ENCODE measurements around the gene ST7.

The ST7 gene

DNA sequence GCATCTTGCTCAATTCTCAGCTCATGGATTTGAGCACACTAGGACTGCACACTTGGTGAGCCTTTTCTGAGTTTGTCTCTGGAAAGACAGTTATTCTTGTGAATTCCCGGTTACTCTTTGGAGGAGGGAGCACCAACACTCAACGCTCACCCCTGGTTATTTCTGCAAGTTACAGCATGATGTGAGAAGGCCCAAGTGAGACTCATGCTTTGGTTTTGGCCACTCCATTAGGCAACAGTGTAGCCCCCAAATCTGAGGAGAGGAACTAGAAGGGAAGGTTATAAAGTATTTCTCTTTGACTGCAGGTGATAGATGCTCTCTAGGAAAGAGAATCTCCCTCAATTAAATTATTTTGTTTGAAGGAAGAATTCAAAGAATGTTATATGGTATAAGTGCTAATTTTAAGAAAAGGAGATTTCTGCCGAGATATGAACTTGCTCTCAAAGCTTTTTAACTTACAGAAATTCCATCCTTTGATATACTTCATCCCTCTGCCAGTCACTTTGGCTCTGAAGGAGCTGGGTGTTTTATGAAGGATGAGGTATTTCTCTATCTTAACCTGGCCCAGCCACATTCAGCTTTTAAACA is 186.2 kb downstream of the ST7 start:
- Mint-ChIP-seq H3K4me1 (ENCODE audit: low read depth) (peaks cover 7% of the 10 kb centered on the region), H3K9me3 (no peaks in the 10 kb centered on the region), H3K4me3 (no peak overlapping the region), H3K27me3 (no peaks in the 10 kb centered on the region), H3K27ac (no peak overlapping the region), H3K36me3 (ENCODE audit: low read depth) (peaks cover 16% of the 10 kb centered on the region)
- DNase-seq, result no peak

DNA sequence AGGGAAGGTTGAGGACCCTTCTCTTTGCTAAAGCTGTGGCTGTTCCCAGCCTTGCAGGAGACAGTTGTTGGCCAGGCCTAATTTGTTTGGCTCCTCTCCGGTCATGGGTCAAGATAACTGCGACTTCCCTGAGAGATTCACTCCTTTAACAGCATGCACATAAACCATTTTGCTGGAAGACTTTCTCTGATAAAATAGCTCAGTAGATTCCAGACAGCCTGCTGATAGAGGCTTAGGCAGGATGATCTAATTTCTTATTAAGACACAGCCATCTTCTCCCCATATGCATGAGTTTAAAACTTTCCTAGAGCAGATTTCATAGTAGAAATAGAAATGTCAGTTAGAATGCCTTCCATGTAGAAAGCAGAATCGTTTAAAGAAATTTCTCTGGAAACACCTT is 187.6 kb downstream of the ST7 start:
- no peaks in the 10 kb centered on the region for H3K27me3 Mint-ChIP-seq
- H3K27ac Mint-ChIP-seq, result no peak overlapping the region
- H3K9me3 Mint-ChIP-seq, result no peaks in the 10 kb centered on the region
- peaks cover 16% of the 10 kb centered on the region for H3K36me3 Mint-ChIP-seq (ENCODE audit: low read depth)
- DNase-seq, result no peak
- H3K4me3 Mint-ChIP-seq, result no peak overlapping the region
- H3K4me1 Mint-ChIP-seq (ENCODE audit: low read depth), result no peaks in the 10 kb centered on the region

DNA sequence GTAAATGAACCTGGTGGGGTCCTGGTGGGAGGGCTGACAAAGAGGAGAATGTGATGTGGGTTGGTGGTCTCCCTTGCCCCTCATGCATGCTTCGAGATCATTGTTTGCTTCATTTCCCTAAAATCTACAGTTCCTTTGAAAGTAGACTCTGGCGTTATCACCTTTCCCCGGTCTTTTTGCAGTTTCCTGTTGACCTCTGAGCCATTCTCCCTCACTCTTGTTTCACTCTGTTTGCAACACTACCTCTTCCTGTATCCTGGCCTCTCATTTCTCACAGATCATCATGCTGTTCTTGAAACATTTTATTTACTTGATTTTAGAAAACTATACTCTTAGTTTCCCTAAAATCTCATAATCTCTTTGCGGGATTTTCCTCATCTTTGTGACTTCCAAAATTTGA is 189.8 kb downstream of the ST7 start:
- no peak overlapping the region for H3K4me3 Mint-ChIP-seq
- no peaks in the 10 kb centered on the region for H3K9me3 Mint-ChIP-seq
- no peak overlapping the region for H3K27ac Mint-ChIP-seq
- no peaks in the 10 kb centered on the region for H3K4me1 Mint-ChIP-seq (ENCODE audit: low read depth)
- no peaks in the 10 kb centered on the region for H3K27me3 Mint-ChIP-seq
- no peak for DNase-seq
- peaks cover 16% of the 10 kb centered on the region for H3K36me3 Mint-ChIP-seq (ENCODE audit: low read depth)

- no peak overlapping the region for H3K27ac Mint-ChIP-seq
Measured at GRCh38 chr7:117143580-117143979, 190.3 kb downstream of the ST7 start.

DNA sequence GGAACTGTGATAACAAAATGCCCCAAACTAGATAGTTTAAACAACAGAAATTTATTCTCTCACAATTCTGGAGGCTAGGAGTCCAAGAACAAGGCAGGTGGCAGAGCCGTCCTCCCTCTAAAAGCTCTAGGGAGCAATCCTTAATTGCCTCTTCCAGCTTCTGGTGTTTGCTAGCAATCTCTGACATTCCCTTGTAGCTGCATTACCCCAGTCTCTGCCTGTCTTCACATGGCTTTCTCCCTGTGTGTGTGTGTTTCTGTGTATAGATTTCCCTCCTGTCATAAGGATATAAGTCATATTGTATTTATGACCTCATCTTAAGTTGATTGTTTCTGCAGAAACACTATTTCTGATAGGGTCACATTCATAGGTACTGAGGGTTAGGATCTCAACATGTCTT is 192.0 kb downstream of the ST7 start:
- Mint-ChIP-seq H3K4me1 (ENCODE audit: low read depth) (no peaks in the 10 kb centered on the region), H3K4me3 (no peak overlapping the region), H3K27ac (no peak overlapping the region), H3K36me3 (ENCODE audit: low read depth) (peaks cover 5% of the 10 kb centered on the region), H3K9me3 (no peaks in the 10 kb centered on the region), H3K27me3 (no peaks in the 10 kb centered on the region)
- DNase-seq, result no peak

More at GRCh38 chr7:117143580-117143979, 190.3 kb downstream of the ST7 start:
- no peaks in the 10 kb centered on the region for H3K9me3 Mint-ChIP-seq
- DNase-seq, result no peak
- no peak overlapping the region for H3K4me3 Mint-ChIP-seq
- H3K27me3 Mint-ChIP-seq, result no peaks in the 10 kb centered on the region
- H3K4me1 Mint-ChIP-seq (ENCODE audit: low read depth), result no peaks in the 10 kb centered on the region
- H3K36me3 Mint-ChIP-seq (ENCODE audit: low read depth), result peaks cover 11% of the 10 kb centered on the region

- no peak overlapping the region for H3K4me3 Mint-ChIP-seq
- no peaks in the 10 kb centered on the region for H3K4me1 Mint-ChIP-seq (ENCODE audit: low read depth)
- no peak overlapping the region for H3K27ac Mint-ChIP-seq
- H3K9me3 Mint-ChIP-seq, result no peaks in the 10 kb centered on the region
- DNase-seq, result no peak
- H3K36me3 Mint-ChIP-seq (ENCODE audit: low read depth), result peaks cover 1% of the 10 kb centered on the region
- no peaks in the 10 kb centered on the region for H3K27me3 Mint-ChIP-seq
Measured at GRCh38 chr7:117146059-117146458, 192.8 kb downstream of the ST7 start.

DNA sequence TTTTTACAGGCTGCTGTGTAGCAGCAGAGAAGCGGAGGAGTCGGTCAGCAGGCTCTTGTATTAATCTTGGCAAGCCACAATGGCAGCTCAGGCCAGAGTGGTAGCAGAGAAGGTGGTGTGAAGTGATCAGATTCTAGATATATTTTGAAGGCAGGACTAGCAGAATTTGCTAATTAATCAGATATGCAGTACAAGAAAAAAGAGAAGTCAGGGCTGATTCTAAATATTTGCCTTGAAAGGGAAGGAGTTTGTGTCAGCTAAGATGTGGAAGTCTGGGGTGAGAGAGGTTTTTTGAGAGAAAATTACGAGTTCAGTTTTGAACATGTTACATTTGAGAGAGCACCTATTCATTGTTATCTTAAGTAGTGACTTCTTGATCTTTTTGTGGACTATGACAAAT is 193.2 kb downstream of the ST7 start:
- H3K4me3 Mint-ChIP-seq, result no peak overlapping the region

GRCh38 chr7:117148971-117149370 is 195.7 kb downstream of the ST7 start:
- Mint-ChIP-seq H3K9me3 (no peaks in the 10 kb centered on the region), H3K36me3 (ENCODE audit: low read depth) (no peaks in the 10 kb centered on the region), H3K4me1 (ENCODE audit: low read depth) (no peaks in the 10 kb centered on the region), H3K4me3 (no peak overlapping the region), H3K27me3 (no peaks in the 10 kb centered on the region), H3K27ac (no peak overlapping the region)
- DNase-seq, result no peak

More for the DNA sequence above, 193.2 kb downstream of the ST7 start:
- DNase-seq, result no peak
- Mint-ChIP-seq H3K4me1 (ENCODE audit: low read depth) (no peaks in the 10 kb centered on the region), H3K9me3 (no peaks in the 10 kb centered on the region), H3K27me3 (no peaks in the 10 kb centered on the region), H3K27ac (no peak overlapping the region), H3K36me3 (ENCODE audit: low read depth) (peaks cover 1% of the 10 kb centered on the region)

DNA sequence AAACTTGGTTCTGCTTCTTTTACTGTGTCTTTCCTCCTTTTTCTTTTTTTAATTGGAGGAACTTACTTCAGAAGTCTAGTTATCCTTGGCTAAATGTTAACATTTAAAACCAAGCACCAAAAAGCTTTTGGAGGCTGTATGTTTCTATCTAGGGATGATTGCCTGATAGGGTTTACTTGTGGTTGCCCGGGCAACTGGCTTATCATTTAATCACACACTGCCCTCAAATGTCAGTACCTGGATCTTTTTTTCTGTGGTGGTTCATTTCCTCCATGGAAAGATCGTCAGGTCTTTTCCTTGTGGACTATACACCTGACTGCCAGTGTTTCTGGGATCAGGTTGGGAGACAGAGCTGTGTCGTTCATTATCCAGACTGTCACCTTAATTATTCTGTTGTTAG is 196.4 kb downstream of the ST7 start:
- Mint-ChIP-seq H3K27ac (no peak overlapping the region), H3K27me3 (no peaks in the 10 kb centered on the region), H3K9me3 (no peaks in the 10 kb centered on the region), H3K4me1 (ENCODE audit: low read depth) (no peaks in the 10 kb centered on the region), H3K36me3 (ENCODE audit: low read depth) (no peaks in the 10 kb centered on the region), H3K4me3 (no peak overlapping the region)
- no peak for DNase-seq

GRCh38 chr7:117152213-117153007 is 199.1 kb downstream of the ST7 start:
- no peaks in the 10 kb centered on the region for H3K36me3 Mint-ChIP-seq (ENCODE audit: low read depth)
- H3K4me1 Mint-ChIP-seq (ENCODE audit: low read depth), result no peaks in the 10 kb centered on the region
- H3K9me3 Mint-ChIP-seq, result no peaks in the 10 kb centered on the region
- H3K4me3 Mint-ChIP-seq, result no peak overlapping the region
- no peak for DNase-seq
- no peak overlapping the region for H3K27ac Mint-ChIP-seq
- H3K27me3 Mint-ChIP-seq, result no peaks in the 10 kb centered on the region

GRCh38 chr7:117153016-117153545 is 199.8 kb downstream of the ST7 start:
- H3K27me3 Mint-ChIP-seq, result no peaks in the 10 kb centered on the region
- H3K9me3 Mint-ChIP-seq, result no peaks in the 10 kb centered on the region
- DNase-seq, result no peak
- no peaks in the 10 kb centered on the region for H3K36me3 Mint-ChIP-seq (ENCODE audit: low read depth)
- no peak overlapping the region for H3K27ac Mint-ChIP-seq
- H3K4me3 Mint-ChIP-seq, result no peak overlapping the region
- no peaks in the 10 kb centered on the region for H3K4me1 Mint-ChIP-seq (ENCODE audit: low read depth)

DNA sequence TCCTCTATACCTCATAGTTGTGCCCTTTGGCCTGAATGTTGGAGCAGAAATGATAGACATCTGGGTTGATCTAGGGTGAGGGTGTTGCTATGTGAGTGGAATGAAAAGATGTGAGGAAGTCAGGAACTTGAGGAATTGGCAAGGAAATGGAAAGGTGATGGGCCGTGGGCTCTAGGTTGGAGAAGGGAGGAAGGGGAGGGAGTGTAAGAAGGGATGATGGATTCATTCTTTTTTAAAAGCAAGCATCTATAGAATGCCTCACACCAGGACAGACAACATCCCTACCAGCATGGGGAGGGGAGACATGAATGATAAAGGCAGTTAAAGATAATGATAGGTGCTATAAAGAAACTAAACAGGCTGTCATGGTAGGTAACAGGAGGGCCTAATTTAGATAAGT is 201.4 kb downstream of the ST7 start:
- H3K27ac Mint-ChIP-seq, result no peak overlapping the region
- H3K27me3 Mint-ChIP-seq, result no peaks in the 10 kb centered on the region
- H3K4me1 Mint-ChIP-seq (ENCODE audit: low read depth), result no peaks in the 10 kb centered on the region
- no peaks in the 10 kb centered on the region for H3K9me3 Mint-ChIP-seq
- H3K36me3 Mint-ChIP-seq (ENCODE audit: low read depth), result no peaks in the 10 kb centered on the region
- H3K4me3 Mint-ChIP-seq, result no peak overlapping the region
- DNase-seq, result no peak

DNA sequence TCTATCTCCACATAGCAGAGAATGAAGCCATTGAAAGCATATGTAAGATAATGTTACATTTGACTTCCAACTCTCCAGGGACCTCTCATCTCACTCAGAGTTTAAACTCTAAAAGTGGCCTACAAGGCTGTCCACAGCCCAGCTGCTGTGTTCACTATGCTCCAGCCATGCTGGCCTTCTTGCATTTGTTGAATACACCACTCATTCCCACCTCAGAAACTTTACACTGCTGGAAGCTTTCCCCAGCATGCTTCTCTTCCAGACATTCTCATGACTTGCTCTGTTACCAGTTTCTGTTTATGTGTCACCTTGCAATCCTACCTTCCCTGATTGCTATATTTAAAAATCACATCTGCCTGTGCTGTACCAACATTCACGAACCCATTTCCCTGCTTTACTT is 202.4 kb downstream of the ST7 start:
- Mint-ChIP-seq H3K4me1 (ENCODE audit: low read depth) (no peaks in the 10 kb centered on the region), H3K4me3 (no peak overlapping the region), H3K36me3 (ENCODE audit: low read depth) (no peaks in the 10 kb centered on the region), H3K9me3 (no peaks in the 10 kb centered on the region), H3K27me3 (no peaks in the 10 kb centered on the region), H3K27ac (no peak overlapping the region)
- no peak for DNase-seq

GRCh38 chr7:117157241-117158209 is 204.2 kb downstream of the ST7 start:
- Mint-ChIP-seq H3K4me3 (no peak overlapping the region), H3K27ac (no peak overlapping the region), H3K4me1 (ENCODE audit: low read depth) (no peaks in the 10 kb centered on the region), H3K9me3 (no peaks in the 10 kb centered on the region), H3K36me3 (ENCODE audit: low read depth) (no peaks in the 10 kb centered on the region), H3K27me3 (no peaks in the 10 kb centered on the region)
- DNase-seq, result no peak

All from activated T-cell treated with anti-CD3 and anti-CD28 coated beads, Interleukin-2, amount 50 U/mL, for 24 hours (primary cell).